Skin of body (tissue), 2 donors: ENCODE data around the gene TWIST1. TPM values are rescaled to one million over a fixed set of nuclear protein-coding genes. Genes with fewer than 3 reads are reported as not detected.

Source experiments
- DNase-seq: peaks from one replicate; lab custom pipeline; 2025; lab: John Stamatoyannopoulos, UW
- total RNA-seq: library from RNA; depleted of rRNA; stranded (reverse); fragments of >200 nt; gene quantifications from one replicate; pipeline ENCODE4 v1.2.3, GENCODE V29; 2014

Gene TWIST1
- total RNA-seq, 1 donor from 2014 or later, result 39.9 TPM

DNA sequence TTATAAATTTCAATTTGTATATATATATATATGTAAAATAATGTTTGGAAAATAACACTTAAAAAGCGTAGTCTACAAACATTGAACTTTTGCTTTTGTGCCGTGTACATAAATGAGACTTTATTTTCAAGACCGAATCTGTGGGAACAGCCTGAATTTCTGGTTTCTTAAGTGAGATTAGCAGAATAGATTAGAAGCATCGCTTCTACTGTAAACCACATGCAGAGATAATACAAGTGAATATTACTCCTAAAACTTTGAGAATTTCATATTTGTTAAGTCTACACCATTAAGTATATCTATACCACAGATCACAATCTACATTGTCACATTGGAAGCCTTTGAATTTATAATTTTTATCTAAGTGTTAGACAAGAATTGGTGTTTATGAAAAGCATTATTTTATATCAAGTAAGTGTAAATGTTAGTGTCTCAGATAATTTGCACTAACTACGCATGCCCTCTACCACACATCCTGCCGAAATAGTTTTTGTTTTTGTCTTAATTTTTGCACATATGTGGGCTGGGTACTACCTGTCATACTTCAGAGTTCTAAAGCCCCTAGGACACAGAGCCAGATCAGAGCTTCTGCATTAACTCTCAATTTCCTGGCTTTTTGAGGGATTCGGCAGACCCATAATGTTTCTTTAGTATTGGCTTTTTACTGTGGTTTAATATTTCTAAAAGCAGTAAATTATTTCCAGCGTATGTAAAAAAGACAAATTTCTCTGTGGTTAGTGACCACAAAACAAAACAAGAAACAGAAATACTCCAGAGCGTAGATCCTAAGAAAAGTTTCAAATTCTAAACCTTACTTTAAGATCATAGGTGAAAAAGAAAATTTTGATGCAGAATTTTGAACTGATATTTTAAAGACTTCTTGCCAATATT is 20.0 kb downstream of the TWIST1 start:
- no peak for DNase-seq

DNA sequence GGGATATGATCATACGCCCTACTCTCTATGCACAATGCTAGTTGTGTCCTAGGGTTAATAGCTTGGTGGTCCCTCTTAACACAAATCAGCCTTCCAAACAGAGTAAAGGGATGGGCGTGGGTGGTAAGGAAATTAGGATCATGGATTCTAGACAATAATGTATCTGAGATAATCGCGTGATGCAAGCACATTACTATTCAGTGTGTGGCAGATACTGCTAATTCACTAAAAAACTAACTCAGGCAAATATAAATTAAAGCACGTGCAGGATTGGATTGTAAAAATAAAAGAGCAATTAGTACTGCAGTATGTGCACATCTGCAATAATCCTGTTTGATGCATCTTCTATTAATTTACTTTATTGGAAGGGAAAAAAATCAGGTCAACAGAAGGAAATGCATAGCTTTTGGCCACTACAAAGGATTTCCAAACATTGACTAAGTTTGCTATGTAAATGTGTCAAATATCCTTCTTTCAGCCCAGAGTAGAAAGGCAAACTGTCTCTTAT is 22.0 kb downstream of the TWIST1 start:
- DNase-seq, result peak; percentile 97

DNA sequence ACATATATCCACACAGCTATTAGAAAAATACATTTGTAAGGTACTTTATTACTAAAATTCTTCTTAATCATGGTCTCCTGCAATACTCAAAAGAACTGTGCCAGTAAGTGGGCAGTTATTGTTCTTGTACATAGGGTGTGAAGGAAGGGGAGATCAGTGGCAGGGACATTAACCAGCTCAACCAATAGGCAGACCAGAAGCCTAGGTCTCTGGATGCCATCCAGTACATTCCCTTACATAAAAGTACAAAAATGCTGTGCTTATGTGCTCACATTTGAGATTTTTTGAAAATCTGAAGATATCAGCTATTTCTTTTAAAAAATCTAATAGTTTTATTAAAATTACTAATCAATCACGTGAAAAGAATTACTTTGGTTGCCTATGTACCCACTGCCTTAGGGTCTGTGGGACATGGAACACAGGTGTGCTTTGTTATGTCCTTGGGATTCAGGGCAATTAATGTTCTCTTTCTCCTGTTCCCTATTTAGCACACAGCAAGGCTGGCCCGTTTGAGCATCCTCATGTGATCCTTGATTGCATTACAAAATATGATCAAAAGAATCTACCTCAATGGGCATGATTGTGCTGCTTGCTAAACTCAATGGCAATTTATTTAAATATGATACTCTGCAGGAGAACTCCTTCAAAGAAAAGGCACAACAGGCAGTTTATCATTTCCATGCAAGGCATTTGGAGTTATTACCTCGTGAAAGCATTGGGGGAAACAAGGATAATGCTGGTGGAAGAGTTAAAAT is 22.7 kb downstream of the TWIST1 start:
- no peak for DNase-seq

DNA sequence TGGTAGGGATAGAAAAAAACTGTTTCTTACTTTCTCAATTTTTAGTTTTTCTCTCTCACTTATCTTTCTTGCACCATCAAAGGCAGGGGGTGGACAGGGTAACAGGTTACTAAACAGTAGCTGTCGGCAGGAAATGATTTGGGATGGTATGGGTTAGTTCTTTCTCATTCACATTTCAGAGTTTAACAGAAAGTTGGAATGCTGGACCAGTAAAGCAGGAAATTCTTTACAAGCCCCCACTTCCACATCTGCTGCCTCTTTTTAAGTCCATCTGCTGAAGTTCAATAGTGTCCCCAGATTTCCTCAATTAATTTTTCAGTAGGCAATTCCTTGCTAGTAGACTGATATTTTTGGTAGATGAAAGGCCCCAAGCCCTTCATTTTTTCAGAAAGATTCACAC is 23.3 kb downstream of the TWIST1 start:
- DNase-seq, result no peak

DNA sequence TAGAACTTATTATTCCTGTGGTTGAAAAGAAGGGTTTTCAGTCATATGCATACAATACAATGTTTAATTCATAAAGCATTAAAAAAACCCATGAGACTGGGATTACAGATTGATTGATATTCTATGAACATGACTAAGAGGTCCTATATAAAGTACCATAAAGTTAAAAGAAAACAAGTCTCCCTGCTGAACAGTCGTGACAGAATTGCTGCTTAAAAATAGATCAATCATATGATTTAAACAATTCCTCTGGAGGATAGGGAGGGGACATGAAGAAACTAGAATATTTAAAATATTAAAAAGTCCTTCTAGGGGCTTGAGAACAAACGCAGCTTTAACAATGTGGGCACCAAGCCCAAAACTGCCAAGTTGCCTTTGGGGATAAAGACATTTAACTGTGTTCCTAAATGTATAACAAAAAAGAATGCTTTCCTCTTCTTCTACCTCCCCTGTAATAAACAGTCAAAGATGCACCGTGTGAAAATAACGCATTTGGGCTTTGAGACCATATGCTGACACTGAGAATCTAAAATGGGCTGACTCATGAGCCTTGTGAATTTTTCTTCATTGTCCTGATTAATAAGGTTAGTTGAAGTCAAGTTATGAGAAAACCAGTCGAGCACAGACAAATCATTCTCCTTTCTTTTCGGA is 25.8 kb downstream of the TWIST1 start:
- DNase-seq, result no peak

DNA sequence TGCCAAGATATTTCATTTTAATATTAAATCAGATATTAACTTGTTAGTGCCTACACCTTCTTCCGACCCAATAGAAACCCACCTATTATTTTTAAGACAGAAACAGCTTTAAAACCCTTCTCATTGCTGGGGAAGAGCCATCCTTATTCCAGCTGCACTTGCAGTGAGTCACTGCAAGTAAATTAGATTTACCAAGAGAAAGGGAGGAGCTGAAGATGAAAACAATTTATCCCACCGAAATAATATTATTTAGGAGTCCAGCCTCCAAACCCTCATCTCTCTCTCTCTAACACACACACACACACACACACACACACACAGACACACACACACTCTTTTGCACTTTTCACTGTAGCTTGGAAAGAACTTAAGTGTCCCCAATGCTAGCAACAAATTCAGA is 26.9 kb downstream of the TWIST1 start:
- no peak for DNase-seq

DNA sequence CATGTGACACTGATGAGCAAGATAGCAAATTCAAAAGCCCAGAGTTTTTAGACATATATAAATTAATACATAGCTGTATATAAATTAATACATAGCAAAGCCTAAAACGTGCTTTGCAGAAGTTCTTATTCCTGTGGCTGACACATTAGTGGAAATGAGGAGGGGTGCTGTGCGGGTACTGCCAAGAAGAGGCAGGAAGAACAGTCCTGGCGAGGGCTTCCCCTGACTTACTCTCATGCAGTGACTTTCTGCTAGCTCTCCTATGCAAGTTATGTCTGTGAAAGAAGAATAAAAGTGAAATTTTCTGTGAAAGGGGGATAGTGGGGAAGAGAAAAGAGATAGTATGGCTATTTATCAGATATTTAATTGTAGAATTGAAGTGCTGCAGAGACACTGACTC is 27.6 kb downstream of the TWIST1 start:
- no peak for DNase-seq

DNA sequence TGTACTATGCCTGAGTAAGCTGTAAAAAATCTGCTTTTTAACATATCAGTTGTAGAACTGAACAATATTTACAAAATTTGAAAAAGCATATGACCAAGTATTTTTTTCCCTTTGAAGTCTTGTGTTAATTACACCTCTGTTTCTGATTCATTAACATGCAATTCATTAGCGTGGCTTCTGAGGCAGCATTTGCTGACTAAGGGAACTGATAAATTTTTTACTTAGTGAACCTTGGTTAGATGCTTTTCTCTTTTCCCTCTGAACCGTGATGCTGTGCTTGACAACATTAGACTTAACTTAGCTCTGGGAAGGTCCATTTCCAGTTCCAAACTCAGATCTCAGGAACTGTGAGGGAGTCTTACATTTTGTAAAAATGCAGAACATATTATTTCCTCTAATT is 28.1 kb downstream of the TWIST1 start:
- DNase-seq, result no peak

DNA sequence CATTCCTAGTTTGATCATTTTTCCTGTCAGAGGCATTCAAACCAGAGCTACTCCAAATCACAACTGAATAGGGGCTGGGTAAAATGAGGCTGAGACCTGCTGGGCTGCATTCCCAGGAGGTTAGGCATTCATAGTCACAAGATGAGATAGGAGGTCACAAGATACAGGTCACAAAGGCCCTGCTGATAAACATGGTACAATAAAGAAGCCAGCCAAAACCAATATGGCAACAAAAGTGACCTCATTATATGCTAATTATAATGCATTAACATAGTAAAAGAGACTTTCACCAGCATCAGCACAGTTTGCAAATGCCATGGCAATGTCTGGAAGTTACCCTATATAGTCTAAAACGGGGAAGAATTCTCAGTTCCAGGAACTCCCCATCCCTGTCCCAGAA is 37.3 kb downstream of the TWIST1 start:
- DNase-seq, result no peak

DNA sequence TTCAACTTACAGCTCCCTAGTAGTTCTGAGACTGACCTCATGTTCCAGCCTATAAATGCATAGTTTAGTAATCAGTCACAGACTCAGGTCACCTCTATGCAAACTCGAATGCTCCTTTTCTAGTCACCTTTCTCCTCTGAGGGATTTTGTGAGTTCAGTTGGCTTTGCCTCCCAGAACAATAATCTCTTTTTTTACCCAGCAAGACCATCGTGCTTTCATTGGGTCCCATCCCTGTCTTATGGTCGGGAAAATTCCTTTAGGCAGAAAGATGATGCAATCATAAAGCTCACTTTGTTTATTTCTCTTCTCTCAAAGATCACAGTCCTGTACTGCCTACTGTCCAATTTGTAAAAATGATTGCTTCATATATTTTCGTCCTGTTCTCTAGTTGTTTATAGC is 38.4 kb downstream of the TWIST1 start:
- DNase-seq, result no peak

DNA sequence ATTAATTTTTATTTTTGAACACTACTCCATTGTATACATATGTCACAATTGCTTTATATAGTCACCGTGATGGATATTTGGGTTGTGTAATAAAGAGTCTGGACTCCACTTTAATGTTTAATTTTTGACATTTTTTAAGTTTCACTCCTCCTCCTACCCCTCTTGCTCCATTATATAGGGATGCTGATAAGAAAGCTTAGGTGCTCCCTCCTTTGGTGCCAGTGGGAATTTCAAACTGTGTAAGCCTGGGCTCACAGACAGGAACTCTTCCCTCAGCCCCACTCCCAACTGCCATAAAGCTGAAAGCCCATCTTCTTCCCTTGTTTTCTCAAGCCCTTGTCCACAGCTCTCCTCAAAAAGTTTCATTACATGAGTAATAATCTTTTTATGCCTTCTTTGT is 47.6 kb downstream of the TWIST1 start:
- DNase-seq, result no peak

DNA sequence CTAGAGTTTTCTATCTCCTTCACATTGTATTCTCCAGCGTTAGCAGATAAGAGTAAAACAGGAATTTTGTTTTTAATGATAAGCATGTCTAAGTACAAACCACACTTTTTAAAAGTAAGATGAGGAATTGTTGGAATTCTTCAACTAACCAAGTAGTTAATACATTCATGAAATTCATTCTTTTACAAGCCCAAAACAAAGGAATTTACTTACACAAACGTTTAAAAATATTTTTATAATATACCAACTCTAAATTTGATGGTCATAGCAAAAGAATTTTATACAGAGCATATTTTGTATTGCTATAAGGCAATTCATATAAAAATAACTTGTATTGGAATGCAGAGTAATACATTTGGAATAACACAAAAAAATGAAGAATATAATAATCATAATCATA is 51.3 kb downstream of the TWIST1 start:
- no peak for DNase-seq

Other genes starting within 250 kb of the TWIST1 start
- not detected for gene FERD3L, start 27.8 kb upstream of the TWIST1 start, total RNA-seq